HCEC 1CT (cell line): ENCODE data around the gene PRPF4.
A peak's percentile ranks its signal among the peaks of the same experiment; 100 is the strongest.
"Not testable (repeated sequence)": the region's sequence is repeated elsewhere in the genome, so short reads cannot be mapped to it uniquely, and the experiment has no call there.

Source experiments
- DNase-seq: peaks from one replicate; pipeline ENCODE4 v3.0.0-alpha.2; 2017

Gene PRPF4

DNA sequence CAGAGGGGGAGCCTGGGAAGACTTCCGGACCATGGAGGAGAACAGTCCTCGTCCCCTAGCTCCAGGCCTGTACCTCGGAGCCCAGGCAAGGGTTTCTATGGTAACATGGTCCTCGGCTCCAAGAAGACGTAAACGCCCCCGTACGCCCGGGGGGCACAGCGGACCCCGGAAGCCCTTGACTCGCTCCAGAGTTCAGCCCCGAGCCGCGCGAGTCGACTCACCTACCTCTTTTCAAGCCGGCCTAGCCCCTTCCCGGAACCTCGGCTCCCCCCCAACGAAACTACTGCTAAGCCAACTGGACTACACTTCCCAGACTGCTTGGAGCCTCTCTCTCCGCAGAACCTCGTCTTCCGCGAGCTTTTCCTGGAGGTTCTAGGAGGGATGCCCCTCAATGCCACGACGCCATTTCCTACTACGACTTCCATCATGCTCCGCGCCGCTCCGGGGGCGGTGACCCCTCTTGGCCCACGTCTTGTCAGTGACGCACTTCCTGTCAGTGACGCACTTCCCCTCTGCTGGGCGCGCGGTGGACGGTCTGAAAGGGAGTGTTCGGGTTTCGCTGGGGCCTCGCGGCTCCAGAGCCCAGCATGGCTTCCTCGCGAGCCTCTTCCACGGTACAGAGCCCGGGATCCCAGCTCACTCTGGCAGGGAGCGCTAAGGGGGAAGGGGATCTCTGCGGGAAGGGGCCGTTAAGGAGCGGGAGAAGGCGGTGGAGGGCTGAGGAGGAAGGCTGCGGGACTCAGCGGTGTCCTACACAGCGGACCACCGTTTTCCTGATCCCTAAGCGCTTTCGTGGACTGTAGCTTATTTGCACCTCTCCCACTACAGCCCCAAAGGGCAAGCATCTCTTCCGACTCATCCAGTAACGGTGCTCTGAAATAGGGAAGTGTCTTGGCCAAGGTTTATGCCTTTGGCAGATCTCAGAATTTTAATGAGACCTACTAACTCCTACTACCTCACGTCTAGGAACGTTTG, at the start of gene PRPF4, which contains the start of gene CDC26:
Gene PRPF4 (plus strand): TSS at position 502 of the 975 bp plus-strand sequence. CDS start 86 bp downstream, at position 588.
Gene CDC26 (minus strand): TSS at position 416 of the 975 bp plus-strand sequence. CDS start 3,065 bp downstream, outside the sequence.
- peak; percentile 99 for DNase-seq

DNA sequence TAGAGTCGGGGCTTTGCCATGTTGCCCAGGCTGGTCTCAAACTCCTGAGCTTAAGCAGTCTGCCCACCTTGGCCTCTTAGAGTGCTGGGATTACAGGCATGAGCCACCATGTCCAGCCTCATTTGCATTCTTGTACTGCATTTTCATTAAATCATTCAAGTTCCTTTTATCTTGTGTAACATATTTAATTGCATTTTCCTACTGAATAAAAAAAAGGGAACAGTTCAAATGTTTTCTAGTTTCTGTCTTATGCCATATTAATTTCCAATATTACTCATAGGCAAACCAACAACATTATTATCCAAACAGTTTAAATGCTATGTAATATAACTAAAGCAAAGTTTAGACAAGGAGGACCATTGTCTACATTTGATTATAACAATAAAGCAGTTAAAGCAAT, 48.0 kb upstream of the PRPF4 start:
- DNase-seq: no peak

DNA sequence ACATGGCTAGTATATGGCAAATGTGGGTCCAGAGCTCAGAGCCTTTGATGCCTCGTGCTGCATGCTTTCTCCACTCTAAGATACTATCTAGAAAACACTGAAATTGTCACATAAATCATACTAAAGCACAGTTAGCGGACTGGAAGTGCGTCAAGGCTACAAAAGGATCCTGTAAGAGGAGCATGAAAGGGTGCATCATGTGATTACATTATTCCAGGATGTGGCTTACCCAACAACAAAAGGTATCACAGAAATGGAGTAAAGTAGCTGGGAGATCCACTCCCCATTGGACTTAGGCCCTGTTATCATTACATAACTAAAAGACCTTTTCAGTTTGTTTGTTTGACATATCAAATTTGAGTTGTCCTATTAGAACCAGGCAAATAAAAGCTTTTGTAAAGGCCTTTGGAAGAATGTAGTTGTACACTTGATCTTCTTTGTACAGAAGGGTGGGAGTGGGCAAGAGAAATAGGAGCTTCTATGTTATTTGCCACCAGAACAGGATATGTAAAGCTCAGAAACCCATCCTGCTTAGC, 47.3 kb upstream of the PRPF4 start:
- DNase-seq: no peak

DNA sequence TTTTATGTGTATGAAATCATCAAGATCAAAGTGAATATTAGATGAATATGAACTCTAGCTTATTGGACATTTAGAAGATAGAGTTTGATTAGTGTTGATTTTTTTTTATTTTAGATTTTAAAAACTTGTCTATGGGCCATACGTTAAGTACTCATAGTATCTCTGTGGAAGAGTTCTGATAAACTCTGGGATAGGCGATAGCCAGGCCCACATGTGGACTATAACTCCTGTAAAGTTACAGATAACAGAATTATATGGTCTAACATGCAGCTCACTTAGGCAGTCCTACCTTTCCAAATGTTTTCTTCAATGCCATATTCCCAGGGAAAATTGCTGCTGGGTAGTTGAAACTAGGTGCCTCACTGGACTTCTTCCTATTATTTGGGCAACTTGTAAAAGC, 43.8 kb upstream of the PRPF4 start:
- no peak for DNase-seq

DNA sequence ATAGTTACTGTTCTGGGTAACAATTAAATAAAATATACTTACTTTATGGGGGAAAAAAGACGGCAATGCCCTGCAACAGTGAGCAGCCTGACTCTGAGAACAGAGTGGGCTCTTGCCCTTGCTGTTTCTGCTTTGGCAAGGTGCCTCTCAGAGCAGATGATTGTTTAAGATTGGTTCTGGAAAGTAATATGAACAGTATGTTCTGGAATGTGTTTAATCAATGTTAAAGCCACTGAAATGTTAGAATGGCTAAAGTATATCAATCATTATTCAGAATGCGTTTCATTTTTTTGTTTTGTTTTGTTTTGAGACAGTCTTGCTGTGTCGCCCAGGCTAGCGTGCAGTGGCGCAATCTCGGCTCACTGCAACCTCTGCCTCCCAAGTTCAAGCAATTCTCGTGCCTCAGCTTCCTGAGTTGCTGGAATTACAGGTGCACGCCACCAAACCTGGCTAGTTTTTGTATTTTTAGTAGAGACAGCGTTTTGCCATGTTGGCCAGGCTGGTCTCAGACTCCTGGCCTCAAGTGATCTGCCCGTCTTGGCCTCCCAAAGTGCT, 39.7 kb upstream of the PRPF4 start:
- DNase-seq: not testable (repeated sequence)

DNA sequence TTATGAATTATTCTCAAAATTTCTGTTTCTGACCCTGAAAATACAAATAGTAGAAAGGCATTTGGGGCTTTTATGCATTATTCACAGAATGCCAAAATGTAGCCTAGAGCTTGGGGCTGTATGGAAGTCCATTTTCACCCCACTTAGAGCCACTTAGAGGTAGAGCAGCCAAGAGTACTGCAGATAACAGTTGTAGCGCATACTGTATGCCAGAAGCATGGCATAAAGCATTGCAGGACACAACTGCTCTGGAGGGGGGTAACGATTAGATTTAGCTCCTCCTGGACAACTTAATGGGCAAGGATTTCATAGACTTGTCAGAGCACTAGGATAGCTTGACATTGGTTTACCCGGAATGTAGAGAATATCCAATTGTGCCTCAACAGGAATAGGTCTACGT, 38.4 kb upstream of the PRPF4 start:
- no peak for DNase-seq

DNA sequence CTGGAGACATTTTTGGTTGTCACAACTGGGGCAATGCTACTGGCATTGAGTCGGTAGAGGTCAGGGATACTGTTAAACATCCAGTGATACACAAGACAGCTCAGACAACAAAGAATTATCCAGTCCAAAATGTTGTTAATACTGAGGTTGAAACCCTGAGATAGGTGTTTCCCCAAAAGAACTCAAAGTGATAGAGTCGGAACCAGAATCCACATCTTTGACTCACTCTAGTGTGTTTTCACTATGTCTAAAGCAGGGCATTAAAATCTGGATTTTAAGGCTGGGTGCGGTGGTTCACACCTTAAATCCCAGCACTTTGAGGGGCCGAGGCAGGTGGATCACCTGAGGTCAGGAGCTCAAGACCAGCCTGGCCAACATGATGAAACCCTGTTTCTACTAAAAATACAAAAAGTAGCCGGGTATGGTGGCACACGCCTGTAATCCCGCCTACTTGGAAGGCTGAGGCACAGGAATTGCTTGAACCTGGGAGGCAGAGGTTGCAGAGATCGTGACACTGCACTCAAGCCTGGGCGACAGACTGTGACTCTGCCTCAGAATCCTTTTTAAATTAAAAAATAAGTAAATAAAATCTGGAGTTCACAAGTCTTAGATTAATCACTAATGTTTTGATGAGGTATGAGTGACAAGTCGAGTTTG, 37.1 kb upstream of the PRPF4 start:
- no peak for DNase-seq

GRCh38 chr9:113238859-113239232, 36.6 kb upstream of the PRPF4 start:
- DNase-seq: no peak

DNA sequence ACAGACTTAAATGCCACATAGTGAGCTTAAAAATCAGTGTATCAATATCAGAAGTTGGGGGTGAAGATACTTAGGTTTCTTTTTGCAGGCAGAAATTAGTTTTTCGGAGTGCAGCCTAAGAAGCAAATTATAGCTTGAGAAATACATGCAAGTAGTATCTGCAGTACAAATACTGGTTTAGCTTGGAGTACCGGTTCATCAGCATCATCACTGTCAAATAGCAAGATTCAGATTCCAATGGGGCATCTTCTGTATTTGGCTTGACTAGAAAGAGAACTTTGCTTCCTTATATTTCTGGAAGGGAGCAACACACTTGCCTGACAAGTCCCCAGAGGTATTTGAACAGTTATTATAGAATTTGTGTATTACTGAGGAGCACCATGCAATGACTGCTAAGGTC, 34.3 kb upstream of the PRPF4 start:
- no peak for DNase-seq

DNA sequence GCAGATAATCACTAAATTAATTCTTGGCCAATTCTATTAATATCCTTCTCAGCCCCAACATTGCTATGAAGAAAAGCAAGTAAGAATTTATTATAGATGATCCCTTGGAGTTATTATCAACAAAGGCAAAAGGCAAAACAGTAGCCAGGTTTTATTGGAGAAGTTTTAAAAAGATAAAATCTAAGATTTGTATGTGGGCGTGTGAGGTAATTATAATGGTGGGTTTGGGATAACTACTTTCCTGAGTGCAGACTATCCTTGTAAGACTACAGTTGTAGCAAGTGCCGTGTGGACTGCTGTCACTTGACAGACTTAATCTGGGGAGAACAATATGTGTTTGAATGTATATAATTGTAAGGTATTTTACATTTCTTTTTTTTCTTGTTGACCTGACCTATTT, 30.9 kb upstream of the PRPF4 start:
- DNase-seq: no peak

- no peak for DNase-seq
Measured at GRCh38 chr9:113245894-113246293, 29.6 kb upstream of the PRPF4 start.

DNA sequence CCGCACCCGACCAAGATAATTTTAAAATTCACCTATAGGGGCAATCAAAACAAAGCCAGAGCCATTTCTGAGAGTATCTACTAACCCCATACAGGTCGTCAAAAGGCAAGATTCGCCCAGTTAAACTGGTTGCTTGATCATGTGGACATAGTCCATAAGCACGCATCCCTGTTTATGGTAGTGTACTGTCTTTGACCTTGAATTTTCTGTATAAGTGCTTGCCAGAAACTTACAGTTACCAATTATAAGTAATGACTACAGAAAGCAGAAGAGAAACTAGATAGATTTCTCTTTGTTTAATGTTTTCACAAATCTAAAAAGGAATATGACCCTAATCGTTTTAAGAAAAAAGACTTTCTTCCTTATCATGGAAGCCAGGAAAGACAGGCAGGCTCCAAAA, 28.5 kb upstream of the PRPF4 start:
- no peak for DNase-seq

DNA sequence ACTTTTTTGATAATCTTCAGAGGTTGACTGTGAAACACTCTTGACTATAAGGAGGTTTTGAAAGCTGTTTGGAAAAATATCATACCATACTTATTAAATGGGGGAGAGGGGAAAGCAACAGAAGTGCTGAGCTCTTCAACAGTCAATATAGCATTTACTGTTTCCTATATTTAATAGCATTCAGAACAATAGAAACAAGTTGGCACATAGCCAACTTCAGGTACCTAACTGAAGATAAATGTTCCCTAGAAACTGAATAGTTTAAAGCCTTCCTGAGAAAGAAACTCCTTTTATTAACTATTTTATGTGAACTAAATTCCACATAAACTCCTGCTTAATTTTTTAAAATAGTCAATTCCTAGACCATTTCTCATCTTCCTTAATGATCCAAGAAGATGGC, 27.8 kb upstream of the PRPF4 start:
- no peak for DNase-seq

DNA sequence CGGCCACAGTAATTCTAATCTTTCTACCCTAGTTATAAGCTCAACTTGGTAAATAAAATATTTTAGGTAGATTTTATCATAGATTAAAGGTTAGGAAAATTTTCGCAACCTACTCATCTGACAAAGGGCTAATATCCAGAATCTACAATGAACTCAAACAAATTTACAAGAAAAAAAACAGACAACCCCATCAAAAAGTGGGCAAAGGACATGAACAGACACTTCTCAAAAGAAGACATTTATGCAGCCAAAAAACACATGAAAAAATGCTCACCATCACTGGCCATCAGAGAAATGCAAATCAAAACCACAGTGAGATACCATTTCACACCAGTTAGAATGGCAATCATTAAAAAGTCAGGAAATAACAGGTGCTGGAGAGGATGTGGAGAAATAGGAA, 25.8 kb upstream of the PRPF4 start:
- not testable (repeated sequence) for DNase-seq

GRCh38 chr9:113250807-113251206, 24.7 kb upstream of the PRPF4 start:
- no peak for DNase-seq

DNA sequence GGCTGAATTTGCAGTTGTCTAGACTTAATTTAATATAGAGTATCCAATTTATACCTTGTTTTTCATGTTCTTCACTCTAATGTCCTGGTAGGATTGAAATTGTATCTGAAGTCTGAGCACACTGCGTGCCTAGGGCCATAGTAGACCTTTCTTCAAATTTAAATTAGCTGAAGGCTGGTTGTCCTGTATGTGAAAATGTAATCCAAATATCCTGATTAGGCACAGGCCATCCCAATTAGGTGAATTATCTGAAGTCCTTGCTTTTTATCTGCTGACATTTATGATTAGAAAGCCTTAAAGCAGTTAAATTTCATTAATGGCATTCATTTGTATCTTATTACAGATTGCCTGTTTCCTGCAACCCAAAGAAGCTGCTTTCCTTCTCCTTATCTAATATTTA, 20.5 kb upstream of the PRPF4 start:
- DNase-seq: no peak

- DNase-seq: no peak
Measured at GRCh38 chr9:113255438-113255837, 20.0 kb upstream of the PRPF4 start.

- DNase-seq: no peak
Measured at GRCh38 chr9:113257863-113258262, 17.6 kb upstream of the PRPF4 start.

DNA sequence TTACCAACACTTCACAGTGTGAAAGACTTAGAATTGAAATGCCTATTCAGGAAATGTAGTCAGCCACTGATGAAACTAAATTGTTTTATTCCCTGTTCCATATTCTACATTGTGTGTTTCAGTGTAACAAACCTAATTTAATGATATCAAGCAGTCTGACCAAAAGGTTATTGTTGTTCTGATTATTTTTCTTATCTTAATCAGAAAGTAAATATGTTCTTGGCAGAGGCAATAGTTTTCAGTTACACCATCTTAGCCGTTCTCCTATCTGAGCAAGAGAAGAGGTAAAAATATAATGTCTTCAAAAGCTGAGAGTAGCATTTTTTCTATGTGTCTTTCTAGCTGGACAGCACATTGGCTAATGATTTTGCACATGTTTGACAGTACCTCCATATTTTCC, 17.2 kb upstream of the PRPF4 start:
- DNase-seq: no peak

GRCh38 chr9:113261917-113262671, 13.4 kb upstream of the PRPF4 start:
- DNase-seq: no peak

DNA sequence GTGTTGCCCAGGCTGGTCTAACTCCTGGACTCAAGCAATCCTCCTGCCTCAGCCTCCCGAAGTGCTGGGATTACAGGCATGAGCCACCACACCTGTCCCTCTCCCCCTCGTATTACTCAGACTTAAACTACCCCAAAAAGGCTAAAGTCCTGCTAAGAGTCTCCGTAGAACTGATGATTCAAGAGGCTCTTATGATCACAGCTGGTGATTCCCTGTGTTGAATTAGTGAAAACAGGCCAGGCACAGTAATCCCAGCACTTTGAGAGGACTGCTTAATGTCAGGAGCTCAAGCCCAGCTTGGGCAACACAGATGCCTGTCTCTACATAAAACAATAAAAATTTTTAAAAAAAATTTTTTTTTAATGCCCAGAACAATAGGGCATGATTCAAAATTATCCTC, 9.3 kb upstream of the PRPF4 start:
- DNase-seq: no peak

DNA sequence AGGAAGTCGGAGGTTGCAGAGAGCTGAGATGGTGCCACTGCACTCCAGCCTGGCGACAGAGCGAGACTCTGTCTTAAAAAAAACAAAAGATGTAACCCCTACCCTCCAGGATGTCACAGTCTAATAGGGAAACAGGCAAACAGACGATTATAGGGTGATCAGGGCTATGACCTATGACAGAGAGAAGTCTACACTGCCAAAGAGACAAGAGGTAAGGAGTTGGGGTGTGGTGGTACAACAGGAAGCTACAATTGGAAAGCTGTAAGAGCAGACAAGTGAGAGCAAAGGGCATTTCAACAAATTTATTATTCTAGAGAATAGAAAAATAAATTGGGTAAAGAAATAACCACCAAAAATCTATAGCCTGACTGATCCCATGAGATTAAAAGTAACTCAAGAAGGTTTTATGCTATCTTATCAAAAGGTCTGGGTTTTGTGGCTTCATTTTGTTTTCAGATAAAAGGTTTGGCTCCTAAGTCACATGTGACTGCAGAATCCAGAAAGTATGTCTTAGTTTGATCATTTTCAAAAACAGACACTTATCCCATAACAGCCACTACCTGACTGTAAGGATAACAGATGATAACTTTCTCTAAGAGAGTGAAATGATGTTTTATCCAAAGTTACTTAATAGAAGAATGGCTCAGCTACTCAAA, 7.4 kb upstream of the PRPF4 start:
- DNase-seq: no peak
